ENCODE results near the gene RALBP1. TPM values are rescaled to one million over a fixed set of nuclear protein-coding genes. Genes with fewer than 3 reads are reported as not detected.
"Not testable (repeated sequence)": the region's sequence is repeated elsewhere in the genome, so short reads cannot be mapped to it uniquely, and the experiment has no call there.

RALBP1 gene
- 49.8 TPM for polyA plus RNA-seq

GRCh38 chr18:9474983-9475642, at the start of gene RALBP1:
TSS of gene RALBP1 (plus strand) at chr18:9475513. CDS start at chr18:9513046, 37,533 bp downstream.
- H3K4me1 Mint-ChIP-seq = peaks cover 17 to 24% (median 19%) of the 10 kb centered on the region in 3 donors
- no peaks in the 10 kb centered on the region for H3K27me3 Mint-ChIP-seq
- no peaks in the 10 kb centered on the region for H3K36me3 Mint-ChIP-seq
- peak within 1 kb of the TSS; percentile 94 to 100 (median 98) for H3K4me3 Mint-ChIP-seq
- peaks cover 0 to 4% (median under 1%) of the 10 kb centered on the region in 3 donors for H3K9me3 Mint-ChIP-seq
- peak within 1 kb of the TSS; percentile 73 to 97 (median 96) for H3K27ac Mint-ChIP-seq

- Mint-ChIP-seq H3K4me1 (no peaks in the 10 kb centered on the region), H3K27me3 (no peaks in the 10 kb centered on the region), H3K4me3 (peak overlapping the region in 1 of 4 donors; percentile 23), H3K27ac (no peak overlapping the region), H3K9me3 (peaks cover 0 to 3% (median 0%) of the 10 kb centered on the region in 3 donors), H3K36me3 (peaks cover 4% of the 10 kb centered on the region)
Observed at GRCh38 chr18:9426753-9427152, 48.6 kb upstream of the RALBP1 start.

DNA sequence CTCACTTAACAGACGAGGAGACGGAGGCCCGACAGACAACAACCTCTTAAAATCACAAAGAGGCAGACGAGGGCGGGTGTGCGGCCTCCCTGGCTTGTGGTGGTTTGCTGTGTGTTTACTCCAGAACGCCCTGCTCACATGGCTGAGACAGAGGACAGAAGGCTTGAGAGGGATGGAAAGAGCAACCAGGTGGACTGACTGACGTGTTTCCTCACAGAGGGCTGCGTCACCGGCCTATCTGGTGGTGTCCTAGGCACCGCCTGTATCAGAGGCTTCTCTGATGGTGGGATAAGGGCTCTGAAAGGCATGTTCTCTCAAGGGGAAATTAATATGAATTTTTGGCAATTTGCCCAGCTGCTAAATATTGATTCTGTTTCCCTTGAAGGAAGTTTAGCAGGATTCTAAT, 47.0 kb upstream of the RALBP1 start:
- H3K4me1 Mint-ChIP-seq = peaks cover 0 to 1% (median under 1%) of the 10 kb centered on the region in 3 donors
- H3K27ac Mint-ChIP-seq = no peak overlapping the region
- H3K4me3 Mint-ChIP-seq = no peak overlapping the region

GRCh38 chr18:9428862-9429661, 46.3 kb upstream of the RALBP1 start:
- H3K9me3 Mint-ChIP-seq = peaks cover 0 to 3% (median 1%) of the 10 kb centered on the region in 3 donors
- H3K36me3 Mint-ChIP-seq = peaks cover 4% of the 10 kb centered on the region
- H3K27me3 Mint-ChIP-seq = peaks cover 6% of the 10 kb centered on the region
- peaks cover 4 to 6% (median 6%) of the 10 kb centered on the region in 3 donors for H3K4me1 Mint-ChIP-seq
- H3K4me3 Mint-ChIP-seq = no peak overlapping the region
- no peak overlapping the region for H3K27ac Mint-ChIP-seq

More for the DNA sequence above, 47.0 kb upstream of the RALBP1 start:
- Mint-ChIP-seq H3K36me3 (peaks cover 4% of the 10 kb centered on the region), H3K27me3 (peaks cover under 1% of the 10 kb centered on the region), H3K9me3 (peaks cover 0 to 3% (median under 1%) of the 10 kb centered on the region in 3 donors)

DNA sequence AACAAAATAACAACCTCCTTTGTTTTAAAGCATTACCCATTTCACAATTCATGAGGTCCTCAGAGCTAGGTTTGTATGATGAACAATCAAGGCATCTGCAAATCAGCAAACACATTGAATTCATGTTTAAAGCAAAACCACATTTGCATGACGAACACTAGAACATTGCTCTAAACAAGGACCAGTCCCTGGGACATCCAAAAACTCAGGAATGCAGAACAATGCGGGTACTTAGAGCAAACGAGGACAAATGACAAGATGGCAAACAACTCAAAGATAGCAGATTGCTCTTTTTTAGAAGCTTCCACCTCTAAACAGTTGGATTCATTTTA, 45.7 kb upstream of the RALBP1 start:
- H3K4me3 Mint-ChIP-seq = no peak overlapping the region
- peaks cover 0 to 3% (median 1%) of the 10 kb centered on the region in 3 donors for H3K9me3 Mint-ChIP-seq
- H3K27me3 Mint-ChIP-seq = peaks cover 6% of the 10 kb centered on the region
- H3K27ac Mint-ChIP-seq = no peak overlapping the region
- peaks cover 4 to 6% (median 6%) of the 10 kb centered on the region in 3 donors for H3K4me1 Mint-ChIP-seq
- H3K36me3 Mint-ChIP-seq = peaks cover 4% of the 10 kb centered on the region

DNA sequence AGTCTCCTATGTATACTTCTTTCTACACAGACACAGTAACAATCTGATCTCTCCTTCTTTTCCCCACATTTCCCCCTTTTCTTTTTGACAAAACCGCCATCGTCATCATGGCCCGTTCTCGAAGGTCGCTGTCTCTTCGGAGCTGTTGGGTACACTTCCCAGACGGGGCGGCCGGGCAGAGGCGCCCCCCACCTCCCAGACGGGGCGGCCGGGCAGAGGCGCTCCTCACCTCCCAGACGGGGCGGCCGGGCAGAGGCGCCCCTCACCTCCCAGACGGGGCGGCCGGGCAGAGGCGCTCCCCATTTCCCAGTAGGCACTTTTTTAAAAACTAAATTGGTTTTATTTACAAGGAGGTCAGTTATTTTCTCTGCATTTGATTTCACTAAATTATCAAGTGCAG, 45.0 kb upstream of the RALBP1 start:
- H3K27ac Mint-ChIP-seq, H3K4me1 Mint-ChIP-seq, H3K9me3 Mint-ChIP-seq, H3K27me3 Mint-ChIP-seq, H3K36me3 Mint-ChIP-seq, H3K4me3 Mint-ChIP-seq: not testable (repeated sequence)

GRCh38 chr18:9431296-9431695, 44.0 kb upstream of the RALBP1 start:
- no peak overlapping the region for H3K27ac Mint-ChIP-seq

GRCh38 chr18:9433122-9433521, 42.2 kb upstream of the RALBP1 start:
- not testable (repeated sequence) for H3K27me3 Mint-ChIP-seq, H3K9me3 Mint-ChIP-seq, H3K36me3 Mint-ChIP-seq, H3K4me1 Mint-ChIP-seq, H3K27ac Mint-ChIP-seq
- peak overlapping the region in 1 of 4 donors; percentile 65 for H3K4me3 Mint-ChIP-seq

More at GRCh38 chr18:9431296-9431695, 44.0 kb upstream of the RALBP1 start:
- H3K9me3 Mint-ChIP-seq = peaks cover 0 to 3% (median 1%) of the 10 kb centered on the region in 3 donors
- H3K36me3 Mint-ChIP-seq = peaks cover 4% of the 10 kb centered on the region
- peaks cover 4 to 6% (median 6%) of the 10 kb centered on the region in 3 donors for H3K4me1 Mint-ChIP-seq
- H3K27me3 Mint-ChIP-seq = peaks cover 6% of the 10 kb centered on the region
- no peak overlapping the region for H3K4me3 Mint-ChIP-seq

DNA sequence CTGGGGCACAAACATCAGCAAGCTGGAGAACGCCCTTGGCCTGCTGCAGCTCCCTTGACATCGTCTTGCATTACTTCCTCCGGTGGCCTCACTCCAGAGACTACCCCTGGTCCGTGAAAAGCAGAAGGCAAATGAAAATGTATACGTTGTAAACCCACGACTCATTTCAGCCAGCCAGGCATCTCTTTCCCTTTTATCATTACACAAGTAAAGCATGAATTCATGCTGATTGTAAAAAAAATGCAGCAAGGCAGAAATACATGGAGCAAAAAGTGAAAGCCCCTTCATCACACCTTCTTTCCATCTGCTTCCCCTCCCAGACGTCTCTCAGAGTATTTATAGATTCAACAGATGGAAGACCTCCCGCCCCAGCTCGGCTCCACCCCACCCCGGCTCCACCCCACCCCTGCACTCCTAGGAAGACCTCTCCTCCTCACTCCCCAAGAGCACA, 41.6 kb upstream of the RALBP1 start:
- Mint-ChIP-seq H3K4me3 (peak overlapping the region in 1 of 4 donors; percentile 65), H3K27me3 (peaks cover 7% of the 10 kb centered on the region), H3K27ac (no peak overlapping the region), H3K9me3 (peaks cover 0 to 3% (median 1%) of the 10 kb centered on the region in 3 donors), H3K36me3 (peaks cover 2% of the 10 kb centered on the region), H3K4me1 (peaks cover 4 to 6% (median 6%) of the 10 kb centered on the region in 3 donors)

DNA sequence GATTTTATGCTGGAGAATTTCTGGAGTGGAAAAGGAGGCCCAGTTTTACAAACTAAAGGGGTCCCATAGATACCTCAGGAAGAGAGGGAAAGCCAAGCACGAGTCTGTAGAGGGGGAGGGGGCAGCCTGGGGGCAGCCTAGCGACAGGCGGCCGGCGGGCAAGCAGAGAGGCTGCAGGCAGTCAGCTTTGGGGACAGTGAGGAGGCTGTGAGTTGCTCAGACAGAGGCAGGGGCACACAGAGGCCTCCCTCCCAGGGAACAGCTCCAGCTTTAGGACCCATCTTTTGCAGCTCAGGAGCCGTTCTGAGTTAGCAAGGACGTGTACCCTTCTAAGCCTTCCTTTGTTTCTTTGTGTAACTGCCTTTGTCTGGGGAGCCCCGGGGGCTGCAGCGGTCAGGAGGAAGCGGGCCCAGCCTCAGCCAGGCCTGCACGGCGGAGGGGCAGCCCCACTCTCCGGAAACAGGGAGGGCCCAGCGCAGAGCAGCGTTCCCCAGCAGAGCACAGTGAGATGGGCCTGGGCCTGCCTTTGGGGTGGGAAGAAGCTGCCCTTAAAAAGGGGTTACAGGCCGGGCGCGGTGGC, 41.1 kb upstream of the RALBP1 start:
- H3K9me3 Mint-ChIP-seq = peaks cover 0 to 3% (median 1%) of the 10 kb centered on the region in 3 donors
- H3K27ac Mint-ChIP-seq = no peak overlapping the region
- peaks cover 4 to 6% (median 6%) of the 10 kb centered on the region in 3 donors for H3K4me1 Mint-ChIP-seq
- H3K4me3 Mint-ChIP-seq = no peak overlapping the region
- peaks cover 7% of the 10 kb centered on the region for H3K27me3 Mint-ChIP-seq
- H3K36me3 Mint-ChIP-seq = no peaks in the 10 kb centered on the region

GRCh38 chr18:9435041-9435440, 40.3 kb upstream of the RALBP1 start:
- Mint-ChIP-seq H3K36me3 (peaks cover 2% of the 10 kb centered on the region), H3K27ac (no peak overlapping the region), H3K4me3 (peak overlapping the region in 1 of 4 donors; percentile 12), H3K4me1 (peaks cover 4 to 7% (median 6%) of the 10 kb centered on the region in 3 donors), H3K9me3 (peaks cover 0 to 3% (median 1%) of the 10 kb centered on the region in 3 donors), H3K27me3 (peaks cover 7% of the 10 kb centered on the region)

DNA sequence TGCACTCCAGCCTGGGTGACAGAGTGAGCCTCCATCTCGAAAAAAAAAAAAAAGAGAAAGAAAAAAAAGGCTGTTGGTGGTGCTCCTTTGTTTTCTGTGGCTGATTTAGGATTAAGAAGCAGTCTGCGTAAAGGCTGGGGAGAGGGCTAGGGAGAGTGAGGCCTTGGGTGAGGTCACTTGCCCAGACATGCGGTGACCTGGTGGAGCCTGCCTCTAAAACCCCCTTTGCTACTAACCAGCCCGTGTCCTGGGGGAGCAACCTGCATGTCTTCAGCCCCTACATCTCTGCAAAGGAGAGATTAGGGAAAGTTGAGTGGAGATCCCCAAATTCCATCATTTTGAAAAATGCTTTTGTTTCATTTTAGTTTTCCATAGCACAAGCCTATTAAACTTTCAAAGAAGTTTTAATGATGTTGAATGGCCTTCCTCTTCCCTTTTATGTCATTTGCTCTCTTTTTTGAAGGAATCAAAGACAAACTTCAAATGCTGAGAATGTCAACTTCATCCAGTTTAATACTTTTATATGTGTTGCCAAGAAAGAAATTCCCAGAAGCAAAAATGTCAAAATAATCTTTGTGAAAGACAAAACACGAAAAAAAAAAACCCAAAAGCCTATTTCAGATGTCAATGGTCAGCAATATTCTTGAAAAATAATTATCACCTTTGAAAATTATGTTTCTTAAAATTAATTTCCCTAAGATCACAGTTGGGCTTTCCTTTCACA, 38.9 kb upstream of the RALBP1 start:
- peaks cover 7% of the 10 kb centered on the region for H3K27me3 Mint-ChIP-seq
- peaks cover 4 to 11% (median 6%) of the 10 kb centered on the region in 3 donors for H3K4me1 Mint-ChIP-seq
- H3K4me3 Mint-ChIP-seq = no peak overlapping the region
- peaks cover 0 to 1% (median 0%) of the 10 kb centered on the region in 3 donors for H3K9me3 Mint-ChIP-seq
- H3K27ac Mint-ChIP-seq = no peak overlapping the region
- peaks cover 2% of the 10 kb centered on the region for H3K36me3 Mint-ChIP-seq

DNA sequence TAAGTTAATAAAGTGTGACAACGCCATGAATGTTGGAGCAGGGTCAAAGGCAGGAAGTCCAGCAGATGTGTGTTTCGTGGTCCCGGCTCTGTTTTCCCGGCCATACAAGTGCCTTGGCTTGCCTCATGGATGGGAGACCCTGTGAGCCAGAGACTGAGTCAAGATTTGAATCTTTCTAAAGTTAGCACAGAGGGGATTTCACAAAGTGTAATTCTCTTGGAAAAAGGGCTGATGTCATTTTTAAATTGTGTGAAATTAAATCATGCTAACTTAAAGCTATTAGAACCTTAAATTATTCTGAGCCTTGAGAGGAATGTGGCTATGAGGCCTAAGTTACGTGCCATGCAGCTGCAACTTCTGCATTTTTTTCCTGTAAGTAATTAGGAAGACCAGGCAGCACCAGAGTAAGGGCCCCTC, 38.3 kb upstream of the RALBP1 start:
- peaks cover 2% of the 10 kb centered on the region for H3K36me3 Mint-ChIP-seq
- peaks cover 4 to 11% (median 6%) of the 10 kb centered on the region in 3 donors for H3K4me1 Mint-ChIP-seq
- no peak overlapping the region for H3K4me3 Mint-ChIP-seq
- no peak overlapping the region for H3K27ac Mint-ChIP-seq
- peaks cover 7% of the 10 kb centered on the region for H3K27me3 Mint-ChIP-seq
- peaks cover 0 to 1% (median 0%) of the 10 kb centered on the region in 3 donors for H3K9me3 Mint-ChIP-seq

GRCh38 chr18:9437672-9438071, 37.6 kb upstream of the RALBP1 start:
- Mint-ChIP-seq H3K27ac (no peak overlapping the region), H3K36me3 (peaks cover 2% of the 10 kb centered on the region), H3K9me3 (peaks cover 0 to 1% (median 0%) of the 10 kb centered on the region in 3 donors), H3K27me3 (peaks cover 7% of the 10 kb centered on the region), H3K4me1 (peaks cover 4 to 11% (median 6%) of the 10 kb centered on the region in 3 donors), H3K4me3 (no peak overlapping the region)
